ENCODE measurements around the gene PRKCZ.

PRKCZ gene

DNA sequence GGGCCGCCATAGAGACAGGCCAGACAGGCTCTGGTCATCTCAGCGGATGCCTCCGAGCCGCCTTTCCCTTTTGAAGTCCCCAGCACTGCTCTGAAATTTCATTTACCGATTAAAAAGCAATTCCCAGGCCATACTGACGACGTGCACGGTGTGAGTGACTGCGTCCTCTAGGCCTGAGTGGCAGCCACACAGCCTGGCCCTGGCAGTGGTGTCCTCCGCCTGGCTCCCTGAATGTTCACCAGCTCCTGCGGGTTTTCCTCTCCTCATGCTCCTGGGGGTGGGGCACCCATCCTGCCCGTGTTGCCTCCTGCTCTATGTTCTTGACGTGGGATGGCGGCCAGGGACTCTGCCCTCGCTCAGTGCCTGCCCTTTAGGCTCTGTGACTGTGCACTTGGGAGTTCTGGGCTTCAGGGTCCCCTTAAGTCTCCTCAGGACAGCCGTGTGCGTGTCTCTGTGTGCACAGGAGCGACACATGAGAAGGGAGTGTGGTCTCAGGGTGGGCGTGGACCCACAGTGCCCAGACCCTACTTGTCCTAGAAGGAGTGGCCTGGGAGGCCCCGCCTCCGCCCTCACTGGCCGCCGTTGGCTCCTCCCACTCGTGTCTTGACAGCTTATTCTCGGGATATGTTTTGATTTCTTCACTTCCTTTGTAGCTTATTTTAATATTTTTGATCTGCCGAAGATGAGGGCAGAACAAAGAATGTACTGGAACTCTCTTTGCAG is 181.5 kb downstream of the PRKCZ start:
- H3K4me3 ChIP-seq (ENCODE audit: low read depth, low read length), result no peak overlapping the region
- DNase-seq (ENCODE audit: low read depth), result no peak
- TF ChIP-seq, protein P1, sequence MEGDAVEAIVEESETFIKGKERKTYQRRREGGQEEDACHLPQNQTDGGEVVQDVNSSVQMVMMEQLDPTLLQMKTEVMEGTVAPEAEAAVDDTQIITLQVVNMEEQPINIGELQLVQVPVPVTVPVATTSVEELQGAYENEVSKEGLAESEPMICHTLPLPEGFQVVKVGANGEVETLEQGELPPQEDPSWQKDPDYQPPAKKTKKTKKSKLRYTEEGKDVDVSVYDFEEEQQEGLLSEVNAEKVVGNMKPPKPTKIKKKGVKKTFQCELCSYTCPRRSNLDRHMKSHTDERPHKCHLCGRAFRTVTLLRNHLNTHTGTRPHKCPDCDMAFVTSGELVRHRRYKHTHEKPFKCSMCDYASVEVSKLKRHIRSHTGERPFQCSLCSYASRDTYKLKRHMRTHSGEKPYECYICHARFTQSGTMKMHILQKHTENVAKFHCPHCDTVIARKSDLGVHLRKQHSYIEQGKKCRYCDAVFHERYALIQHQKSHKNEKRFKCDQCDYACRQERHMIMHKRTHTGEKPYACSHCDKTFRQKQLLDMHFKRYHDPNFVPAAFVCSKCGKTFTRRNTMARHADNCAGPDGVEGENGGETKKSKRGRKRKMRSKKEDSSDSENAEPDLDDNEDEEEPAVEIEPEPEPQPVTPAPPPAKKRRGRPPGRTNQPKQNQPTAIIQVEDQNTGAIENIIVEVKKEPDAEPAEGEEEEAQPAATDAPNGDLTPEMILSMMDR (IDR thresholded peaks at IDR 0.05; ENCODE audit: insufficient read depth, low read depth, low read length, missing control alignments), result no peak

DNA sequence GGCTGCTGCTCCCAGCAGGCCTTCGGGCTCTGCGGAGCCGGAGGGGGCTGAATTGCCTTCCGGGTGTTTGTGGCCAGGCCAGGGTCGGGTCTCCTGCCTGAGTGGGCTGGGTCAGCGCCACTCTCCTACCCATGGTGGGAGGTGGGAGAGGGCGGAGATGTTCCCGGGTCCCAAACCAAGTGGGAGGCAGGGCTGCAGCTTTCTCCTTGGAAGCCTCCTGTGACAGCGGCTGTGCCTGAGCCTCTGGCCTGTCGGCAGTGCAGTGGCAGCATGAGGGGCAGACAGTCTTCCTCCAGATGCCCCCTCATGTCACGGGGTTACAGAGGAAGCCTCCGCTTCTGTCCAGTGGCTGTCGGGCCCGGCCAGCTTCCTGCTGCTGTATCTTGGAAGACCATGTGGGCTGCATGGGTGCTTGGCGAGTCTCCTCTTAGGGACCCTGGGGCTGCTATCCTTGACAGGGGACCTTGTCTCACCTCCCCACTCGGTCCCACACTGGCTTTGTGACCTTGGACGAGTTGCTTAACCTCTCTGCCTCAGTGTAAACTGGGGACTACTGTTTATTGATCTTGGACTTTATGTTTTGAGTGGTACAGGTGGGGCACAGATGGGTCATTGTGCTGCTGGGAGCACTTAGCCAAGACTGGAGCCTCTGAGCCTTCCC is 182.2 kb downstream of the PRKCZ start:
- no peak for DNase-seq (ENCODE audit: low read depth)
- no peak overlapping the region for H3K4me3 ChIP-seq (ENCODE audit: low read depth, low read length)
- TF ChIP-seq, protein P1 (IDR thresholded peaks at IDR 0.05; ENCODE audit: insufficient read depth, low read depth, low read length, missing control alignments), result no peak

DNA sequence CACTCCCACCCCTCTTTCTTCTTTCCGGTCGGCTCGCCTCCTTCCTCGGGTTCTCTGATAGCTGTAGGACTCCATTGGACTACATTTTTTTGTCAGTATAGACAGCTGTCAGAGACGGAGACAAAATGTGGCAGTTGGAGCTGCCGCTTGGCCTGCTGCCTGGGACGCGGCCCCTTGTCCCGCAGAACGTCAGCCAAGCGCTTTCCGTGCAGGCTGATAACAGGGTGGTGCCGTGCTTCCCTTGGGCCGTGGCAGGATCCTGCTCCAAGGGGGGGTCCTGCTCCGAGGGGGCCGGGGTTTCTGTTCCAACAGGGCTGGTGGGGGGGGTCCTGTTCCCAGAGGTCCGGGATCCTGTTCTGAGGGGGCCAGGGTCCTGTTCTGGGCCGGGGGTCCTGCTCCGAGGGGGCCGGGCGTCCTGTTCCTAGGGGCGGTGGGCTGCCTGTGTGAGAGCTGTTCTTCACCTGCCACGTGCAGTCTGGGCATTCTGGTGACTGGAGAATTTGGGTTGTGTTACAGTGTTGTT is 182.8 kb downstream of the PRKCZ start:
- H3K4me3 ChIP-seq (ENCODE audit: low read depth, low read length), result no peak overlapping the region
- DNase-seq (ENCODE audit: low read depth), result no peak
- TF ChIP-seq, protein P1 (IDR thresholded peaks at IDR 0.05; ENCODE audit: insufficient read depth, low read depth, low read length, missing control alignments), result no peak

DNA sequence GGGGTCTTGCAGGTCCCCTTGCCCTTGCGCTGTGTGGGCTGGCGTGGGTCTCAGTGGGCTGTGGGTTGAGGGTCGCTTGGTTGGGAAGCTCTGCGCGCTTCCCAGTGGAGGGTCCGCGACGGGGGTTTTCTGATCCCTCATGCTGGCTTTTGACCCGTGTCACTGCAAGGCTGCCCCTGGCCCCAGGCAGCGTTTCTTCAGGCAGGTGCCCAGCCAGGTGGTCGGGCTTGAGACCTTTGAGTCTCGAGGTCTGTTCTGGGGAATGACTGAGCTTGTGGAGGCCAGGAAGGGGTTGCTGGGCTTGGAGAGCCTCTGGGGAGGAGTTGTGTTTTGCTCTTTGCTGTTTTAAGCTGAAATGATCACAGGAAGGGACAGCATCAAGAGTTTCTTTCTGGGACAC is 183.3 kb downstream of the PRKCZ start:
- H3K4me3 ChIP-seq (ENCODE audit: low read depth, low read length), result no peak overlapping the region

DNA sequence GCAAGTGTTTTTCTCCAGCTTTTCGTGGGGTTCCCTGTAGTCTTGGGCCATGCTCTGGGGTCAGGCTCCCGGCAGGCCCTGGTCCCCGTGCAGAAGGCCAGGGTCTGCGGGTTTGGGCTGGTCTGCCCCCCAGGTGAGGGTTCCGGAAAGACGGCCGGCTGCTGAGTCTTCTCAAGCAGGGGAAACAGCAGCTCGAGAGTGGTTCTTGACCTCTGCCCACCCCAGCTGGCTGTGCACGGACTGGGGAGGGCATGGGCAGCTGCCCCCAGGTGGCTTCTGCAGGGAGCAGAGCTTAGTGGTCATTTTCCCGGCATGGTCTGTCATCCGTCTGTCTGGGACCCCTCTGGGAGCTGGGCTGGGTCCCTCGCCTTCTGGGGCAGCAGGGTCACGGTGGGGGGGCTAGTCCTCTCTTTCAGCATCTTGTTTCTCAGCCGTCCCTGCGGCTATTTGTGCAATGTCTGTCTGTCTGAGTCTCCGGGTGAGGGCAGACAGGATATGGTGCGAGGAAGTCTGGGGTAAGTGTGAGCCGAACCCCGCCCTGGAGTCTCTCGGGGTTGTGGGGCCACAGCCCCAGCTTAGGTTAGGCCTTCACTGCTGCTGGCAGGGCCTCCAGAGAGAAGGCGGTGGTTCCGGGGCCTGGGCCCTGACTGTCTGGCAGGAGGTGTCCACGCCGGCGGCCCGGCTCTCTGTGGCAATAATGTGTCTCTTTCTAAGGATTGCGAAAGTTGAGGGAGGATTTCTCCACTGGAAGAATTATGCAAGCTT is 184.0 kb downstream of the PRKCZ start:
- TF ChIP-seq, protein P1 (IDR thresholded peaks at IDR 0.05; ENCODE audit: insufficient read depth, low read depth, low read length, missing control alignments), result no peak
- peak; percentile 71 for DNase-seq (ENCODE audit: low read depth)
- H3K4me3 ChIP-seq (ENCODE audit: low read depth, low read length), result no peak overlapping the region

More for the DNA sequence above, 183.3 kb downstream of the PRKCZ start:
- no peak for DNase-seq (ENCODE audit: low read depth)
- TF ChIP-seq, protein P1 (IDR thresholded peaks at IDR 0.05; ENCODE audit: insufficient read depth, low read depth, low read length, missing control alignments), result no peak

DNA sequence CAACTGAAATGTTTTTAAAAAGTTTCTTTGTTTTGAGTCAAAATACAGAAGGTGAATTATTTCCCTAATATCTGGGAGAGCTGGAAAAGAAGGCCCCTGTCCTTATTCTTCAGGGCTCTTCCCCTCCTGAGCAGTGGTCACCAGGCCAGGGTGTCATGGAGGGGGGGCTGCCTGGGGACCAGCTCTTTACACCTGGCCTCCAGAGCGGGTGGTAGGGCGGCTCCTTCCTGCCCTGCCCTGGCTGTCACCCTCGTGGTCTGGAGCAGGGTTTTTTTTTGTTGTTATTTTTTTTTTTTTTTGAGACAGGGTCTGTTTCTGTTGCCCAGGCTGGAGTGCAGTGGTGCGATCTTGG is 184.5 kb downstream of the PRKCZ start:
- no peak overlapping the region for H3K4me3 ChIP-seq (ENCODE audit: low read depth, low read length)
- no peak for DNase-seq (ENCODE audit: low read depth)
- TF ChIP-seq, protein P1 (IDR thresholded peaks at IDR 0.05; ENCODE audit: insufficient read depth, low read depth, low read length, missing control alignments), result no peak
